Prostate gland (tissue), 2 donors: ENCODE data around the gene DHX38.

Source experiments
- POLR2A ChIP-seq: fragments of 450-650 bp; IDR thresholded peaks from one replicate; pipeline ENCODE4 v1.6.1; 2016; ENCODE audit warnings: antibody characterized with exemption, mild to moderate bottlenecking
- TF ChIP-seq, protein P1 (sequence below), 4 experiments: fragments of 200-600 bp in 2 of 4; fragments of 450-650 bp in 2 of 4; sonication (generic) in 2 of 4; IDR thresholded peaks; 1 replicate in 3 of 4; 2 replicates in 1 of 4; pipeline ENCODE4 v1.5.1; 2016 to 2019; ENCODE audit warnings: antibody characterized with exemption in 4 of 4, mild to moderate bottlenecking in 2 of 4, moderate library complexity in 2 of 4

DNA sequence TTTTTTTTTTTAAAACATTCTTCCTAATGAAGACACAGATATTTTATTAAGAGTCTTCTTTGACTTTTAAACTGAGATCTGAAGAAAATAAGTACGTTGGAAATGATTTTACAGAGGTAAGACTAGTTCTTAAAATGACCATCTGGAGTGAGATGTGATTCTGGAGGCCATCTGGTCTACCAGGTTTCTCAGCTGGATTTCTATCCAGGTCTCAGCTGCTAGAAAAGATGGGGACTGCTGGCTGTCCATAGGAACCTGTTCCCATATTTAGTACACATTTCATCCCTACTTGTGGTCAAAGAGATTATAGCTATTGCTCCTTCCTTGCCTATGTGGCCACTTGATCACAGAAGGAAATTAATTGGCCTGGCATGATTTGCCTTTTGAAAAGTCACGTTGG, 66.2 kb downstream of the DHX38 start:
- TF ChIP-seq, protein P1, sequence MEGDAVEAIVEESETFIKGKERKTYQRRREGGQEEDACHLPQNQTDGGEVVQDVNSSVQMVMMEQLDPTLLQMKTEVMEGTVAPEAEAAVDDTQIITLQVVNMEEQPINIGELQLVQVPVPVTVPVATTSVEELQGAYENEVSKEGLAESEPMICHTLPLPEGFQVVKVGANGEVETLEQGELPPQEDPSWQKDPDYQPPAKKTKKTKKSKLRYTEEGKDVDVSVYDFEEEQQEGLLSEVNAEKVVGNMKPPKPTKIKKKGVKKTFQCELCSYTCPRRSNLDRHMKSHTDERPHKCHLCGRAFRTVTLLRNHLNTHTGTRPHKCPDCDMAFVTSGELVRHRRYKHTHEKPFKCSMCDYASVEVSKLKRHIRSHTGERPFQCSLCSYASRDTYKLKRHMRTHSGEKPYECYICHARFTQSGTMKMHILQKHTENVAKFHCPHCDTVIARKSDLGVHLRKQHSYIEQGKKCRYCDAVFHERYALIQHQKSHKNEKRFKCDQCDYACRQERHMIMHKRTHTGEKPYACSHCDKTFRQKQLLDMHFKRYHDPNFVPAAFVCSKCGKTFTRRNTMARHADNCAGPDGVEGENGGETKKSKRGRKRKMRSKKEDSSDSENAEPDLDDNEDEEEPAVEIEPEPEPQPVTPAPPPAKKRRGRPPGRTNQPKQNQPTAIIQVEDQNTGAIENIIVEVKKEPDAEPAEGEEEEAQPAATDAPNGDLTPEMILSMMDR (IDR thresholded peaks at IDR 0.05): no peak
- TF ChIP-seq POLR2A: no peak
